Prostate gland (tissue), 2 donors: ENCODE data around the gene SSTR5. TPM values are rescaled to one million over a fixed set of nuclear protein-coding genes. Genes with fewer than 3 reads are reported as not detected.

Experiments
- DNase-seq: peaks from one replicate; pipeline ENCODE4 v3.0.0-alpha.2; 2019; ENCODE audit warnings: low spot score
- H3K27ac ChIP-seq, 2 donors: fragments of 200-600 bp; sonication (generic); 2 replicates each; pipeline ENCODE4 v1.5.1; 2017 to 2019
- H3K27me3 ChIP-seq: fragments of 200-600 bp; sonication (generic); replicated peaks from 2 replicates; pipeline ENCODE4 v1.5.1; 2019; ENCODE audit not compliant: insufficient read depth
- H3K36me3 ChIP-seq, 2 donors: fragments of 200-600 bp; sonication (generic); 1 replicate in 1 of 2; 2 replicates in 1 of 2; pipeline versions ENCODE4 v1.5.1 to v1.8.1; 2017 to 2019
- H3K4me1 ChIP-seq: fragments of 200-600 bp; sonication (generic); replicated peaks from 2 replicates; pipeline ENCODE4 v1.5.1; 2019
- H3K4me3 ChIP-seq, 2 donors: fragments of 200-600 bp; sonication (generic); 2 replicates each; pipeline ENCODE4 v1.5.1; 2017 to 2019
- H3K9me3 ChIP-seq: fragments of 200-600 bp; sonication (generic); 2 replicates; pipeline ENCODE4 v1.5.1; 2017
- CTCF ChIP-seq, 4 experiments: fragments of 200-600 bp in 2 of 4; fragments of 450-650 bp in 2 of 4; sonication (generic) in 2 of 4; IDR thresholded peaks; 1 replicate in 3 of 4; 2 replicates in 1 of 4; pipeline ENCODE4 v1.5.1; 2016 to 2019; ENCODE audit warnings: antibody characterized with exemption in 4 of 4, mild to moderate bottlenecking in 2 of 4, moderate library complexity in 2 of 4
- POLR2A ChIP-seq: fragments of 450-650 bp; IDR thresholded peaks from one replicate; pipeline ENCODE4 v1.6.1; 2016; ENCODE audit warnings: antibody characterized with exemption, mild to moderate bottlenecking
- POLR2AphosphoS5 ChIP-seq: sonication (generic); formaldehyde crosslinking; IDR thresholded peaks from one replicate; pipeline ENCODE4 v1.6.1; 2017; ENCODE audit warnings: antibody characterized with exemption
- WGBS: methylation state at CpG from one replicate; pipeline ENCODE4 v1.1.5; 2018; 5-methylcytosine and 5-hydroxymethylcytosine counted together
- intact Hi-C: fragments of 100-400 bp; cut with DNase I; formaldehyde crosslinking; loops from one replicate; pipeline ENCODE4 v1.14.2; 2022
- total RNA-seq, 2 donors: library from RNA; depleted of rRNA; stranded (reverse); fragments of >200 nt; gene quantifications; one replicate each; pipeline ENCODE4 v1.1.0, GENCODE V29; 2016

The SSTR5 gene
- total RNA-seq, 2 donors from 2014 or later, result 1.1 to 1.8 TPM

DNA sequence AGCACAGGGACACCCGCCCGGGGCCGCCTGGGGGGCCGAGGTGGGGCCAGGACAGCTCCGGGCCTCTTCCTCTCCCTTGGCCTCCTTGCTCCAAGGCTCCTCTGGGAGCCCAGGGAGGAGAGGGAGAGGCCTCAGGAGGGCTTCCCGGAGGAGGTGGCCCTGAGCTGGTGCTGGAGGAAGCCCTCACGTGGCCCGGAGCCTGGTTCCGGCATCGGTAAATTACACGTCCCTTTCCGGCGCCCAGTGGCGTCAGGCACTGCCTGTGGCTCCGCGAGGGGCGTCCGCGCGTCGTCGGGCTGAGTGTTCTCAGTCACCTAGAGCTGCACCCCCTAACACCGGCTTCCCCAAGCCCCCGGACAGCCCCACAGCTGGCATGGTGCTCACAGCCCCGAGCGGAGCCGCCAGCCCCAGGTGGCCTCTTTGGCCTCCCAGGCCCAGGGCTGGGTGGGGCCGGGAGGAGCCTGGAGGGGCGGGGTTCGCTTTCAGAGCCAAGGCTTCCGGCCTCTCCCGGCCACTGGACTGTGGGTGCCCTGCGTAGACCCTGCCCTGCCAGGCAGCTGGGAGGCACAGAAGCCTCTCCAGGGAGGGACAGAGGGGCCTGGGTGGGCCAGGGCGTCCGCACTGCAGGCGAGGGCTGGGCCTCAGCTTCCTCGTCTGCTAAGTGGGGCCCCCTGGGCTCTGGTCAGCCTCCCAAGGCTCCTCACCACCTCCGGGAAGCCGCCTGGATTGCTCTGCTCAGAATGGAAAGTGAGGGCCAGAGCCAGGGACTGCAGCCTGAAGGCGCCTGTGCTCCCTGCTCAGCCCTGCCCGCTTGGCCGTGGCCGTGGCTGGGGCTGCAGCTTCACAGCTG lies 27.9 kb upstream of the SSTR5 start:
- WGBS, result 56% methylated on average over 24 of the region's 43 CpGs
- TF ChIP-seq CTCF (IDR thresholded peaks at IDR 0.05), result no peak
- TF ChIP-seq POLR2AphosphoS5, result no peak
- no peak for TF ChIP-seq POLR2A
- no peak overlapping the region for H3K27ac ChIP-seq
- H3K4me1 ChIP-seq, result no peaks in the 10 kb centered on the region
- intact Hi-C loops, result no loop called here
- no peak overlapping the region for H3K4me3 ChIP-seq
- no peak for DNase-seq
- H3K9me3 ChIP-seq, result no peaks in the 10 kb centered on the region
- H3K36me3 ChIP-seq, result no peaks in the 10 kb centered on the region
- H3K27me3 ChIP-seq, result peaks cover 37% of the 10 kb centered on the region

GRCh38 chr16:1045310-1045992 lies 27.1 kb upstream of the SSTR5 start:
- 25% methylated on average over 36 of the region's 38 CpGs for WGBS
- Histone ChIP-seq H3K27me3 (peaks cover 37% of the 10 kb centered on the region), H3K4me3 (no peak overlapping the region), H3K36me3 (no peaks in the 10 kb centered on the region), H3K9me3 (no peaks in the 10 kb centered on the region), H3K4me1 (no peaks in the 10 kb centered on the region), H3K27ac (no peak overlapping the region)
- TF ChIP-seq POLR2A (no peak), POLR2AphosphoS5 (no peak), CTCF (IDR thresholded peaks at IDR 0.05) (no peak)
- no peak for DNase-seq
- intact Hi-C loops, result no loop called here

GRCh38 chr16:1045993-1046911 lies 26.3 kb upstream of the SSTR5 start:
- H3K36me3 ChIP-seq, result no peaks in the 10 kb centered on the region
- H3K4me3 ChIP-seq, result no peak overlapping the region
- H3K27ac ChIP-seq, result no peak overlapping the region
- TF ChIP-seq POLR2A (no peak), POLR2AphosphoS5 (no peak), CTCF (IDR thresholded peaks at IDR 0.05) (no peak)
- 67% methylated on average over 38 of the region's 49 CpGs for WGBS
- DNase-seq, result no peak
- intact Hi-C loops, result no loop called here
- peaks cover 37% of the 10 kb centered on the region for H3K27me3 ChIP-seq
- no peaks in the 10 kb centered on the region for H3K4me1 ChIP-seq
- H3K9me3 ChIP-seq, result no peaks in the 10 kb centered on the region

DNA sequence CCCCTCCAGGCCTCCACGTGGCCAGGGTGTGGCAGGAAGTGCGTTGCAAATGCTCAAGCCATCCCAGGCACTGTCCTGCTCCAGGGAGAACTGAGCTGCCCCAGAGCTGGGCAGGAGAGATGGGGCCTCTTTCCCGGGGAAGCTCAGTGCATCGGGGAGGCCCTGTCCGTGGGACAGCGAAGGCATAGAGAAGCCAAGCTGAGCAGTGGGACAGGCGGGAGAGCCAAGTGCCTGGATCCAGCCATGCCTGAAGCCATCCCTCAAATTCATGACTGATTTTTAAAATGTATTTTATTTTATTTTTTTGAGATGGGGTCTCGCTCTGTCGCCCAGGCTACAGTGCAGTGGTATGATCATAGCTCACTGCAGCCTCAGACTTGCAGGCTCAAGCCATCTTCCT lies 25.4 kb upstream of the SSTR5 start:
- no peaks in the 10 kb centered on the region for H3K4me1 ChIP-seq
- peaks cover 37% of the 10 kb centered on the region for H3K27me3 ChIP-seq
- 93% methylated on average over 7 of the region's 9 CpGs for WGBS
- intact Hi-C loops, result no loop called here
- no peak overlapping the region for H3K27ac ChIP-seq
- TF ChIP-seq POLR2A (no peak), POLR2AphosphoS5 (no peak), CTCF (IDR thresholded peaks at IDR 0.05) (no peak)
- no peaks in the 10 kb centered on the region for H3K9me3 ChIP-seq
- H3K36me3 ChIP-seq, result no peaks in the 10 kb centered on the region
- no peak overlapping the region for H3K4me3 ChIP-seq
- no peak for DNase-seq
